Activated naive CD8-positive, alpha-beta T cell treated with anti-CD3 and anti-CD28 coated beads, Interleukin-2, amount 10 ng/mL, durations not matched to agents 7 days and 5 days (primary cell): Measurements from ENCODE around the gene SAXO2. TPM values are rescaled to one million over a fixed set of nuclear protein-coding genes. Genes with fewer than 3 reads are reported as not detected.
"Not testable (repeated sequence)": the region's sequence is repeated elsewhere in the genome, so short reads cannot be mapped to it uniquely, and the experiment has no call there.

Source experiments
- ATAC-seq: fragments of 150-1000 bp; cut with Tn5 transposase; one replicate; pipeline ENCODE4 v1.10.0; 2021; ENCODE audit warnings: low read depth, moderate library complexity
- POLR2A ChIA-PET: fragments of 350-600 bp; sonication (Branson Sonifier 250); formaldehyde crosslinking; loops from one replicate; lab custom pipeline; 2021; ENCODE audit warnings: antibody characterized with exemption; lab: Charles Lee
- DNase-seq: peaks from one replicate; pipeline ENCODE4 v3.0.0; 2021
- H3K27ac Mint-ChIP-seq: one replicate; pipeline ENCODE4 v1.8.0; 2022; ENCODE audit warnings: mild to moderate bottlenecking, mixed read lengths
- H3K27me3 Mint-ChIP-seq: one replicate; pipeline ENCODE4 v1.8.0; 2022; ENCODE audit warnings: mild to moderate bottlenecking, moderate library complexity, mixed read lengths
- H3K36me3 Mint-ChIP-seq: one replicate; pipeline ENCODE4 v1.8.0; 2021; ENCODE audit warnings: mild to moderate bottlenecking, mixed read lengths
- H3K4me1 Mint-ChIP-seq: one replicate; pipeline ENCODE4 v1.8.0; 2021; ENCODE audit warnings: mixed read lengths
- H3K4me3 Mint-ChIP-seq: one replicate; pipeline ENCODE4 v1.8.0; 2022; ENCODE audit warnings: mild to moderate bottlenecking, moderate library complexity, mixed read lengths
- H3K9me3 Mint-ChIP-seq: one replicate; pipeline ENCODE4 v1.8.0; 2021; ENCODE audit warnings: mixed read lengths
- total RNA-seq, 2 experiments: library from RNA; stranded (reverse); gene quantifications; one replicate each; pipeline ENCODE4 v1.2.3, GENCODE V29; 2021

Gene SAXO2
- total RNA-seq, 2 experiments from 2014 or later: 1.3 to 1.6 TPM

DNA sequence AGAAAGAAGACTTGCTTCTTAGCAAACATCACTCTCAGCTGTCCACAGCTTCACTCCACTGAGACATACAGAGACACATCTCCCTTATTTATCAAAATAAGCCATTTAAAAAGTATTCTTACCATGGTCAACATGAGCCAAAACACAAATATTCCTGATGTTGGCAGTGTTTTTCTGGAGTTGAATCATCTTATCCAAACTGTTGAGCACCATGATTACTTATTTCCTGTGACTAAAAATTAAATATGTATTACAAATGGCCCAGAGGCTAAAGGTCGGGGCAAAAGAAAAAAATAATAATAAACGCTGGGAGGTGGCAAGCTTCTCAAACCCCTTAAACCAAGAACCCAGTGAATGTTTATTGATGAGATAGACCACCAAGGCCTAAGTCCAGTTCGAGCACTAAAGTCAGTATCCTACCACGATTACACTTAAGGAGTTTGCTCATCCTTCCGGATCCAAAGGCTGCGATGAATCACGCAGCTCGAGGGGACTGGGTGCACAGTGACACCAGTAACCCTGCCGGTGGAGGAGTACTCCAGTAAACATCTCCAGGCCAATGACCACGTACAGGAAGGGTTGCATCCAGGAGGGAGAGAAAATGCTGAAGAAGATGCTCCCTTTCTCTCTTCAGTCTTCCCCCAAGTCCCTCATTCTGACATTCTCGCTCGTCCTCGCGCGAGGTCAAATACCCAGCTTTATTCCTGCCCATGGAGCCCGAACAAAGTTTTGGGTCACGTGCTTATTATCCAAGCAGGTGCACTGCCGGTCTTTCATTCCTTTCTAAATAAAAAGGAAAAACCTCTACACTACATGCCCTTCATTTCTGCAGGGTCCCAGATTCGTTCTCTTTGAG lies 824 bp upstream of the SAXO2 start:
- POLR2A ChIA-PET: interaction anchor here (1.4 kb wide), 2 partner anchors 19 to 215 kb away, joined by 3 to 5 read pairs; no protein-coding TSS in a partner anchor
- ATAC-seq: peak; percentile 14

DNA sequence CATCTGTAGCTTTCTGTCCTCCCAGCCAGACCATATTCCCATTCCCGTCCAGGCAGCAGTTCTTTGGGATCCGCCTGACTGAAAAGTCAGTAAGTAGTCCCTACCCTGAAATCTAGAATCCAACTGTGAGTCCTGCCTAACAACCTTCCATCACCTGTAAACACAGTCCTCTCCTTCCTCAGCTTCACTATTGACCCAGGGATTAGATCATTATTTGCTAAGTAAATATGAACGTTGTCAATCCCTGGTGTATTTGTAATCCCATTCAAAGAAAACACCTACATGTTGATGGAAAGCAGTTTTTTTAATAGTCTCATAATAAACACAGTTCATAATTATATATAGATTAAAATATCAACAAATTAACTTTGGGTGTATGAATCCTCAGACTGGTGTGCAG lies 732 bp downstream of the SAXO2 start:
- Mint-ChIP-seq H3K27ac (peak overlapping the region; percentile 4), H3K4me1 (peaks cover 21% of the 10 kb centered on the region)

More for the DNA sequence above, 824 bp upstream of the SAXO2 start:
- Mint-ChIP-seq H3K27ac (peak overlapping the region; percentile 88), H3K4me3 (peak overlapping the region; percentile 96), H3K4me1 (peaks cover 21% of the 10 kb centered on the region)
- H3K9me3 Mint-ChIP-seq, H3K36me3 Mint-ChIP-seq, H3K27me3 Mint-ChIP-seq, DNase-seq: not testable (repeated sequence)

DNA sequence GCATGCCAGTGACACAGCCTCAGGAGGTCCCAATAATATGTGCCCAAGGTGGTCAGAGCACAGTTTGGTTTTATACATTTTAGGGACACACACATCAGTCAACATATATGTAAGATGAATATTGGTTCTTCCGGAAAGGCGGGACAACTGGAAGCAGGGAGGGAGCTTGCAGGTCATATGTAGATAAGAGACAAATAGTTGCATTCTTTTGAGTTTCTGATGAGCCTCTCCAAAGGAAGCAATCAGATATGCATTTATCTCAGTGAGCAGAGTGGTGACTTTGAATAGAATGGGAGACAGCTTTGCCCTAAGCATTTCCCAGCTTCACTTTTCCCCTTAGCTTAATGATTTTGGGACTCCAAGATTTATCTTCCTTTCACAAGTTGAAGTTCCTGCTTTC lies 4.5 kb downstream of the SAXO2 start:
- POLR2A ChIA-PET, H3K9me3 Mint-ChIP-seq, H3K4me3 Mint-ChIP-seq, H3K4me1 Mint-ChIP-seq, H3K27ac Mint-ChIP-seq, DNase-seq, ATAC-seq, H3K36me3 Mint-ChIP-seq, H3K27me3 Mint-ChIP-seq: not testable (repeated sequence)

More for the DNA sequence above, 732 bp downstream of the SAXO2 start:
- no peak for ATAC-seq
- H3K36me3 Mint-ChIP-seq: peaks cover 3% of the 10 kb centered on the region
- H3K27me3 Mint-ChIP-seq: peaks cover 3% of the 10 kb centered on the region
- peak overlapping the region; percentile 96 for H3K4me3 Mint-ChIP-seq
- DNase-seq: no peak
- H3K9me3 Mint-ChIP-seq: no peaks in the 10 kb centered on the region
- POLR2A ChIA-PET: interaction anchor here (1.4 kb wide), 1 partner anchor 217 kb away, joined by 5 read pairs; no protein-coding TSS in a partner anchor

DNA sequence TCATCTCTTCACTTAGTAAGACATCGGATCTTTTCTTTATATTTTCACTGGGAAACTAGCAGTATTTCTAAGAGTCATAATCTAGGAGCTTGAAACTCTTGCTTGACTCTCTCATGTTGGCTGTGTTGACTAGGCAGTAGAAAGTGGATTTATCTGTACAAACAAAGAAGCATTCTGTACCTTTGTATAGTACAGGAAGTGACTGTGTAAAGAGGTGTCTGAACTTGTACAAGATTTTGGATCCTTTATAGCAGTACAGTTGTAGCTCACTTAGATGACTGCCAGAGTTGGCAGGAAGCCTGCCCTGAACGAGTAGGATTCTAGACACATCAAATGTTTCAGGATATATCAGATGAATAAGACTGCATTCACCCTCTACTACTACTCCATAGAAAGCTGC lies 5.8 kb downstream of the SAXO2 start:
- peak; percentile 75 for ATAC-seq
- H3K36me3 Mint-ChIP-seq, DNase-seq, POLR2A ChIA-PET, H3K9me3 Mint-ChIP-seq, H3K27me3 Mint-ChIP-seq, H3K4me1 Mint-ChIP-seq, H3K27ac Mint-ChIP-seq, H3K4me3 Mint-ChIP-seq: not testable (repeated sequence)

DNA sequence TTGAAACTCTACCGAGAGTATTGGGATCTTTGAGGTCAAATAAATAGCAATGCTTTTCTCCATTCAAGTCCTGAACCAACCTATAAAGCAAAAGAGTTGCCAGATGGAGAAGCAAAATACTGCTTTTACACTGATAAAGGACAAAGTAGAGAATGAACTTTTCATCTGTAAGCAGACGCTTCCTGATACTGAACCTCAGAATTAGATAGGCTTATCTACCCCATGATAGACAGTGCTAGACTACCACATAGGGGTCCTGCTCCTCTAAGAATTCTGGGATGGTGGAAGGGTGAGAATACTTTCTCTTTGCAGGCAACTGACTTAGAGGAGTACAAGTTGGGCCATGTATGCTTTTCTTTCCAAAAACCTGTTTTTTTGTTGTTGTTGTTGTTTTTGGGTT lies 9.5 kb downstream of the SAXO2 start:
- Mint-ChIP-seq H3K4me1 (no peaks in the 10 kb centered on the region), H3K4me3 (no peak overlapping the region), H3K9me3 (peaks cover 5% of the 10 kb centered on the region), H3K27me3 (peaks cover 19% of the 10 kb centered on the region), H3K36me3 (peaks cover 4% of the 10 kb centered on the region), H3K27ac (no peak overlapping the region)
- no peak for ATAC-seq
- POLR2A ChIA-PET: no interaction called here
- no peak for DNase-seq

DNA sequence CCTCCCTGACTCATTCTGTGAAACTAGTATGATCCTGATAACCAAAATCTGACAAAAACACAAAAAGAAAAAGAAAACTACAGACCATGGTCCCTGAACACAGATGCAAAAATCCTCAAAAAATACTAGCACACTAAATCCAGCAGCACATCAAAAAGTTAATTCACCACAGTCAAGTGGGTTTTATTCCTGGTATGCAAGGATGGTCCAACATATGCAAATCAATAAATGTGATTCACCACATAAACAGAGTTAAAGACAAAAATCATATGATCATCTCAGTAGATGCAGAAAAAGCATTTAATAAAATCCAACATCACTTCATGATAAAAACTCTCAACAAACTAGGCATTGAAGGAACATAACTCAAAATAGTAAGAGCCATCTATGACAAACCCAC lies 12.8 kb downstream of the SAXO2 start:
- DNase-seq (no peak), ATAC-seq (no peak)
- Mint-ChIP-seq H3K36me3 (peaks cover 4% of the 10 kb centered on the region), H3K27ac (no peak overlapping the region), H3K4me1 (no peaks in the 10 kb centered on the region), H3K27me3 (peaks cover 38% of the 10 kb centered on the region), H3K9me3 (peaks cover 5% of the 10 kb centered on the region), H3K4me3 (no peak overlapping the region)
- POLR2A ChIA-PET: interaction anchor here (0.6 kb wide), 1 partner anchor 176 kb away, joined by 3 read pairs; no protein-coding TSS in a partner anchor

DNA sequence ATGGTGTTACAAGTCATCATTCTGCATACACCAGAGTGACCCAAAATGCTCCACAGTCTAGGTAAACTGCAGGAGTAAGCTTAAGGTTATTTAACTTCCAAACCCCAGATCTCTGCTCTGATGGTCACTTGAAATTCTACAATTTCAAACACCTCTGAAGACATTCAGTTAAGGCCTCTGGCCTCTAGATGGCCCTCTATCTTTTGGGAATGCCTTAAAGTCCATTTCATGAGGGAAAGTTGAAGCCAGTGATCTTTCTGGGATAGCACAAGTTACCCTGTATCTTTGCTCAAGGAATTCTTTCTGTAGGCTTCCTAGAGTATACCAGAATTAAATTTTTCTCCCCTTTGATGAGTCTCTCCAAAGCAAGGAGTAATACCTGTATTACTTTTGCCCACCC lies 18.7 kb downstream of the SAXO2 start:
- not testable (repeated sequence) for H3K36me3 Mint-ChIP-seq, ATAC-seq, H3K9me3 Mint-ChIP-seq

DNA sequence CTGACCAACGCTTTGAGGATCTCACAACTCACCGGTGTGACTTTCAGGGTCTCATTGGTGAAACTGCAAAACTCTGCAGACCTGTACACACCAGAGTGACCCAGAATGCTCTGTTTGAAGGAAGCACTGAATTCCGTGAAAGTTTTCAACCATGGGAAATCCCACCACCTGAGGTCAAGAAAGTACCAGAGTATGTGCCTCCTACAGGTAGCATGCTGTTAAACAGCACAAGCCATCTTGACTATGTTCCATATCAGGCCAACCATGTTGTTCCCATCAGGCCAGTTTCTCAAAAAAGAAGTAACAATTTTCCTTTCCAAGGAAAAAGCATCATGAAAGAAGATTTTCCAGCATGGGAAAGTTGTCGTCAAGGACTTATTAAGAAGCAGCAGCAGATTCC lies 19.8 kb downstream of the SAXO2 start:
- H3K27me3 Mint-ChIP-seq: peaks cover 27% of the 10 kb centered on the region
- POLR2A ChIA-PET, H3K9me3 Mint-ChIP-seq, H3K4me3 Mint-ChIP-seq, DNase-seq, H3K27ac Mint-ChIP-seq, H3K36me3 Mint-ChIP-seq, ATAC-seq: not testable (repeated sequence)
- peaks cover 18% of the 10 kb centered on the region for H3K4me1 Mint-ChIP-seq

More for the DNA sequence above, 18.7 kb downstream of the SAXO2 start:
- DNase-seq, H3K4me1 Mint-ChIP-seq, H3K27ac Mint-ChIP-seq, H3K4me3 Mint-ChIP-seq, POLR2A ChIA-PET: not testable (repeated sequence)
- peaks cover 29% of the 10 kb centered on the region for H3K27me3 Mint-ChIP-seq

DNA sequence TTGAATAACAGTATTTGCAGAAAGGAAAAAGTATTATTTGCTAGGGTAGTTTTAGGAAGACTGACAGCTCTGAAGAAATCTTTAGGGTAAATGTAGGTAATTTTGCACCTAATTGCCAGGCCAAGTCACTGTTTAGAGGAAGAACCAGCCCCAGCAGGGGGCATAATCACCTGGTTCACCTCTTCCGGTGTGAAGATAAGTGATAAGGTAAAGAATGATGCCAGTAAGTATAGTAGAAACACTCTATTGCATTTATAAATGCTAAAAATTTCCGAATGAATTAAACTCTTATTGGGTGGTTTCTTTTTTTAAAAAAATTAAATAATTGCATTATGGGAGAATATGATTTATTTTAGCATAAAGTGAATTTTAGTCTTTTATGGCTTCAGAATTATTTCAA lies 21.8 kb downstream of the SAXO2 start:
- H3K4me1 Mint-ChIP-seq: peaks cover 25% of the 10 kb centered on the region
- H3K27ac Mint-ChIP-seq, H3K4me3 Mint-ChIP-seq, POLR2A ChIA-PET, DNase-seq, ATAC-seq, H3K36me3 Mint-ChIP-seq, H3K9me3 Mint-ChIP-seq: not testable (repeated sequence)
- peaks cover 12% of the 10 kb centered on the region for H3K27me3 Mint-ChIP-seq

DNA sequence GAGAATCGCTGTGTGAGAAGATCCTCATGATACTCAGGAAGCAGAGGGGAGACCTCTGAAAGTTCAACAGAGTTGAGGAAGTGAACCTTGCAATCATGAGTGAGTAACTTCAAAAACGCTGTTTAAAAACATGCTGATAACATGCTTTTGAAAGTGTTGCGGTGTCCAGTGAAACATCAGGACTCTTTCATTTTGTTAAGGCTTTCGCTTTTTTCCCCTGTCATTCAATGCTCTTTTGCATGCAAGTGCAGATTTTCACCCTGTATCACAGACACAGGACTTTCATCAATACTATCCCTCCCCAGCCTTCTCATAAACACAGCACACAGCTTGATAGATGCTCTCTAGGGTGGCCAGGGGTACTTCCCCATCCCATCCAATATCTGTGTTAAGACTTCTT lies 23.9 kb downstream of the SAXO2 start:
- POLR2A ChIA-PET: interaction anchor here (1.0 kb wide), 1 partner anchor 24 kb away, joined by 3 read pairs; the partner anchor contains the start of genes EFL1 and SAXO2
- H3K4me1 Mint-ChIP-seq: peaks cover 32% of the 10 kb centered on the region
- H3K36me3 Mint-ChIP-seq, H3K9me3 Mint-ChIP-seq, DNase-seq, H3K27me3 Mint-ChIP-seq: not testable (repeated sequence)
- H3K27ac Mint-ChIP-seq: peak overlapping the region; percentile 81
- peak overlapping the region; percentile 81 for H3K4me3 Mint-ChIP-seq
- peak; percentile 73 for ATAC-seq

DNA sequence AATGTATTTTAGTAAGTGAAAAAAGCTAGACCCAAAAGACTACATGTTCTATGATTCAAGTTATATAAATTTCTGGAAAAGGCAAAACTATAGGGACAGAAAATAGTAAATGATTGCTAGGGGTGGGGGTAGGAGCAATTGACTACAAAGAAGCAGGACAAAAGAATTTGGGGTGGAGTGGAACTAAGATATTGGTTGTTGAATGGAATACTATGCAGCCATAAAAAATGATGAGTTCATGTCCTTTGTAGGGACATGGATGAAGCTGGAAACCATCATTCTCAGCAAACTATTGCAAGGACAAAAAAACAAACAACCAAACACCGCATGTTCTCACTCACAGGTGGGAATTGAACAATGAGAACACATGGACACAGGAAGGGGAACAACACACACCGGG lies 25.6 kb downstream of the SAXO2 start:
- H3K27me3 Mint-ChIP-seq, POLR2A ChIA-PET, H3K36me3 Mint-ChIP-seq, ATAC-seq, H3K27ac Mint-ChIP-seq, H3K4me3 Mint-ChIP-seq, DNase-seq, H3K9me3 Mint-ChIP-seq: not testable (repeated sequence)
- peaks cover 32% of the 10 kb centered on the region for H3K4me1 Mint-ChIP-seq

DNA sequence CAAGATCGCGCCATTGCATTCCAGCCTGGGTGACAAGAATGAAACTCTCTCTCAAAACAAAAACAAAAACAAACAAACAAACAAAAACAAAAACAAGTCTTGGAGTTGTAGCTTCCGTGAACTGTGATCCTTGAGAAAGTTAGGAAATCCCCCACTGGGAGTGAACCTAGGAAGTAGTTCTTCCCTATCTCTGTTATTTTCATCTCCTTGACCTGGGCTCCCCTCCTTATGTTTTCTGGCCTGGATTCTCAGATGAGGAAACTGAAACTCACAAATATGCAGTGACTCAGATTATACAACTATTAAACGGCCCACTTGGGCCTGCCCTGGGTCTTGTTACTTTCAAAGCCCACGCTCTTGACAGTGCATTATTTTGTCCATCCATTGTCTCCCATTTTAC lies 29.7 kb downstream of the SAXO2 start:
- no peaks in the 10 kb centered on the region for H3K9me3 Mint-ChIP-seq
- no peak for DNase-seq
- peaks cover 5% of the 10 kb centered on the region for H3K27me3 Mint-ChIP-seq
- peaks cover 21% of the 10 kb centered on the region for H3K4me1 Mint-ChIP-seq
- no peak for ATAC-seq
- no peak overlapping the region for H3K27ac Mint-ChIP-seq
- no peak overlapping the region for H3K4me3 Mint-ChIP-seq
- POLR2A ChIA-PET: no interaction called here
- H3K36me3 Mint-ChIP-seq: peaks cover 2% of the 10 kb centered on the region

DNA sequence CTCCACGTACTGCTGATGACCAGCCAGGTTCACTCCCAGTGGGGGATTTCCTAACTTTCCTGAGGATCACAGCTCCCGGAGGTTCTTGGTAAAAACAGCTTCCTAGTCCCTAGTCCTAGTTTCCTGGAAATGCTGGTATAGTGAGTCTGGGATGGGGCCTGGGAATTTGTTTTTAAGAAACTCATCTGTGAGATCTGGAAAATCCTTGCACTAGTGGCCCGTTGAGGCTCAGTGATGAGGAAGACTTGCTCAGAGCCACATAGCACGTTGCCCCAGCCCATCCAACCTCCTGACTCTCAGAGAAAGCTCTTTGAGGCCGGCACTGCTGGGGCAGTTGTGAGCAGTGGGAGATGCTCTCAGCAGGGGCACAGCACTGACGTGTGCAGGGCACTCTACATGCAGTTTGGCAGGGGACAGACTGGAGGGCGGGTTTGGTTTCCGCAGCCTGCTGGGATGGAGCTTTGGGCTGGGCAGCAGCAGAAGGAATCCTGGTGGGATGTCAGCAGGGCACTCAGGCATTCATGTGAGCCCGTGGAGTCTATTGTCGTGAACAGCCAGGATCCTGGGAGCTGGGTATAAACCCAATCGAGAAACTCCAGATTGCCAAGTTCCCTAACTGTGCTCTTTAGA lies 31.6 kb downstream of the SAXO2 start:
- H3K27ac Mint-ChIP-seq: no peak overlapping the region

More for the DNA sequence above, 31.6 kb downstream of the SAXO2 start:
- Mint-ChIP-seq H3K27me3 (peaks cover 5% of the 10 kb centered on the region), H3K36me3 (no peaks in the 10 kb centered on the region), H3K9me3 (no peaks in the 10 kb centered on the region), H3K4me1 (peaks cover 27% of the 10 kb centered on the region), H3K4me3 (no peak overlapping the region)
- no peak for ATAC-seq
- no peak for DNase-seq
- POLR2A ChIA-PET: no interaction called here
